Activated CD4-positive, alpha-beta T cell treated with anti-CD3 and anti-CD28 coated beads, Interleukin-2, amount 50 U/mL, for 48 hours (primary cell): ENCODE measurements around the gene POU4F1.

Experiments
- DNase-seq, 2 experiments: peaks; one replicate each; pipeline ENCODE4 v3.0.0-alpha.2; 2020

Gene POU4F1

DNA sequence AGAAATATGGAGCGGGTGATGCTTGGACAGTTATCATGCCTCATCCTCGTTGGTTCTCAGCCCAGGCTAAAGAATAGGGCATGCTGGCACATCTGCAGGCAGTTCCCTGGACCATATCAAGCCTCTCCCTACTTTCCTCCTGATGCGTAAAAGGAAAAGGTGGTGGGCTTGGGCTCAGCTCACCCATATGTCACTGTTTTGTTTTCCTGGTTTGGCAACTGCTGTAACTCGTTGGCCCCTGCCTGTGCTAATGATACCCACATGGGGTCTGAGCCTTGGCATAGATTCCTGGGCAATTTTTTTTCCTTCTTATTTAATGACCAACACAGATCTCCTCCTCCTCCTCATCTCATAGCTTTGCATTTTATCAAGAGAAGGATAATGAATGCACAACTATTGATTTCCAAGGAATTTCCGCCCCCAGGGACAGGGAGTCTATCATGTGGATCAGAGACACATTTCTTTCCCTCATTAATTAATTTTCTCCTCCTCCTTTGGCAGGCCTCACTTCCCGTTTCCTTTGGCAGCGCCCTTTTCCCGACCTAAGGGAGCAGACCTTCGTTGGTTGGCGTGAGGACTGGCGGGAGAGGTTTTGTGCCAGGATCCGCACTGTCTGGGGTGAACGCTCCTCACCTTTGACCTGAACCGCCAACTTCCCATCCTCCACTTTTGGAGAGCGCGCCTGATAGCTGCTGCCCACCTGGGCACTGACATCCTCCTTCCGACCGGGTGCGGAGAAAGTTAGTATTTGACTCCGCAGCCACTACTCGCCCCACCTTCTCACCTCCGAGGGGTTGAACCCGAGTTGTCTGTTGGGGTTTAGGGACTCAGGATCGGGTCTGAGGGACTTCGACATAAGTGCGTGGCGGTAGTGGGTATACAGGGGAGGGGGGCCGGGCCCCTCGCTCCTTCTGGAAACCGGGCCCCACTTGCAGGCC, 3.4 kb upstream of the POU4F1 start:
- no peak for DNase-seq

DNA sequence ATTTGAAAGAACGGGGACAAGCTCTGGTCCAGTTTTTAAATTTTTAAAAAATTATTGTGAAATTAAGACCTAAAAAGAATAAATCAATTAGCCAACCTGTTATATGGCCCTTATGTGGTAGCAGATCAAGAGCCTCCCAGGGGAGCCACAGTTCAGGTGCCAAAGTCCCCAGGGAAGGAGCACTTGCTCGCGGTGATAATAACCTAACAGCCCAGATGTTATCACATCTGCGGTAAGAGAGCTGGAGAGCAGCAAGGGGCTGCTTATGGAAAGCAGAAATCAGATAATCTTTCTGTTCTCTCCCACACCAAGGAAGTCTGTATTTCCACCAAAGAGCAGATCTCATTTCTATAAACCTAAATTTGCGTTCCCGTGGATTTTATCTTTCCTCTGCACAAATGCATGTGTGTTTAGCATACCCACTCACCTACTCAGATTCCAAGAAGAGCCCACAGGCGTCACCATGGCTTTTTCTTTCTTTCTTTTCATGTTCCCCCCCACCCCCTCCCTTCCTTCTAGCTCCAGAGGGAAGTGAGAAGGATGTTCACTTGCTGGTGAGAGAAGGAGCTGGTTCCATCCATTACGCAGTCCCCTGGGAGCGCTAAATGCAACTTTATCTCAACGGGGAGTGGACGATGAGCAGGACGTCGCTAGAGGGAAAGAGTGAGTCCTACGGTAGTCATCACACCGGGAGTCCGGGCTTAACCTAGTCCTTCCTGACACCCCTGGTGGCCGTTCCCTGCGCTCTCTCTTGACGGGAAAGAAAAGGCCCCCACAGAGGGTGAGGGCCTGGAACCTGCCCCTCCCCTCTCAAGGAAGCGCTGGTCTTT, 1.6 kb upstream of the POU4F1 start:
- DNase-seq: no peak

- no peak for DNase-seq
Measured at GRCh38 chr13:78602561-78603239, 652 bp downstream of the POU4F1 start.

DNA sequence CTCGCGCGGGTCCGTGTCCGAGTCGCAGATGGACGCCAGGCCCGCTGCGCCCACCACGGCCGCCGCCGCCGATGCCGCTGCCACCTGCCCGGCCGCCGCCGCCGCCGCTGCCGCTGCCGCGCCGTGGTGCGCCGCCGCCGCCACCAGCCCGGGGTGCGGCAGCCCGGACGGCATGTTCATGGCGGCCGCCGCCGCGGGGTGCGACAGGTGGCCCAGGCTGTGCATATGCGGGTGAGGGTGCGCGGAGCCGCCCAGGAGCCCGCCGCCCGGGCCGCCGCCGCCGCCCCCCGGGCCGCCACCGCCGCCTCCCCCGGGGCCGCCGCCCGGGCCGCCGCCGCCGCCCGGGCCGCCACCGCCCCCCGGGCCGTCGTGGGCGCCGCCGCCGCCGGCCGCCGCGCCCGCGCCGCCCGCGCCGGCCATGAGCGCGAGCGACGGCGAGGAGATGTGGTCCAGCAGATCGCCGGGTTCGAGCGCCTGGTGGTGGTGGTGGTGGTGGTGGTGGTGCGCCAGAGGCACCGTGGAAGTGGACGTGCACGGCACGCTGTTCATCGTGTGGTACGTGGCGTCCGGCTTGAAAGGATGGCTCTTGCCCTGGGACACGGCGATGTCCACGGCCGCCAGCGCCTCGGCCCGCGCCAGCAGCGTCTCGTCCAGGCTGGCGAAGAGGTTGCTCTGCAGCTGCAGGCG, 1.3 kb downstream of the POU4F1 start:
- no peak for DNase-seq

GRCh38 chr13:78601124-78601873, 2.1 kb downstream of the POU4F1 start:
- DNase-seq: no peak

DNA sequence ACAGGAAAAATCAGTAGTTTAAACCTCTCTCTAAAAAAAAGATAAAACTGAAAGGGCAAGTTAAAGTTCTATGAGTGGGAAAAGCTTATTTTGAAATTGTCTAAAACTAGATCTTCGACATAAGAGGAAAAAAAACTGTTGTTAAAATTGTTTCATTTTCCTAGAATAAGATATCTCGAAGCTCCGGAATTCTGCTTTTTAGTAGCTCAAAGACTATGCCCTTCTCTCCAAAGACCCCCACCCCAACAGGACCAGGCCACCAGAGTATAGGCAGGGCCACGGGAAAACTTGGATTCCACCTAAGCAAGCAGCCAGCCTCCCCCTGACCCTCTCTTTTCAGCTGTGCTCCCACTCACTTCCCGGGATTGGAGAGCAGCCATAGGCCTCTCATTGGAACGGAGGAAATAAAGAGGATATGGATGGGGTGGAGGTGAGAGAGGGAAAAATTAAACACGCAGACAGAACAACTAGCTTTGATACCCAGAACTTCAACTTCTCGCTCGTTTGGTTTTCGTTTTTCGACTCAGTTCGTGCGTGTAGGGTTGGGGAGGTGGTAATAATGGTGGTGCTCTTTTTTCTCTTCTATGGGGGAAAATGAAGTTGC, 3.0 kb downstream of the POU4F1 start:
- no peak for DNase-seq

GRCh38 chr13:78599645-78600279, 3.6 kb downstream of the POU4F1 start:
- no peak for DNase-seq

DNA sequence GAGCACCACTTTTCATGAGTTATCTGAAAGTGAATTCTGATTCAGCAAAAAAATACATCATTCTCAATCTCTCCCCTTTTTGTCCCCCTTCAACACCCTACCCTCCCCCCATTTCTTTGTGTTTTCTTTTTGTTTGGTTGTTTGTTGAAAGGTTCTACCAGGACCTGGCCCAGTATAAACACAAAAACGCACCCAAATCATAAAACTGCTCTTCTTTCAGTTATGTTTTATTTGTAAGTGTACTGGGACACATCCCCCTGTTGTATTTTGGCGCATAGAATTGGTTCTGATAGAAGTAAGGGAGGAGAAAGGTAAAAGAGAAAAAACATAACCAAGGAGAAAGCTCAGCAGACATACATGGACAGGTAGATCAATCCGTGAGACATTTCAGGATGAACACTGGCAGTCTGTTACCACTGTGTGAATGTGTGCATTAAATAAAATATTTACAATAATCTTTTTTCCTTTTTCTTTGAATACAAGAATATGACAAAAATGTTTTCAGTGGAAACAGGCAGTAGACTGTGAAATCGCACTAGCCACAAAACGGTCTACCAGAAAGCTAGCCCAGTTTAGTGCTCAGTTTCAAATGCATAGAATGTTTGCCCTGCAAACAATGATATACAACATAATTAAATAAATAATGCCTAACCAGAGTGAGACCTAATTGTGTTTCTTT, 4.2 kb downstream of the POU4F1 start:
- DNase-seq: no peak

- no peak for DNase-seq
Measured at GRCh38 chr13:78598116-78598781, 5.1 kb downstream of the POU4F1 start.

DNA sequence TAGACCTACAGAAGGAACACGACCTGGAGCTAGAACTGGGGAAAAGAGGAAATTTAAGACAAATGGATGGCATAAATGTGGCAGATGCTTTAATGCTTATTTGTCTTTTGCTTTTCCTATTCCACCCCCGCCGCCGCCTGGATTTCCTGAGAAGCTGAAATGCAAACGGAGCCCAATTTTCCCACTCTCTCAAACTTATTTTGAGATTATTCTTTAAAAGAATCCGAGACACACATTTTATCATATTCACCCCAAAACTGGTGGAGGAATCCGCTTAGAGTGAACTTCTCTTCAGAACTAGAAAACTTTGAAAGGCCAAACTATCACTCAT, 5.8 kb downstream of the POU4F1 start:
- no peak for DNase-seq

DNA sequence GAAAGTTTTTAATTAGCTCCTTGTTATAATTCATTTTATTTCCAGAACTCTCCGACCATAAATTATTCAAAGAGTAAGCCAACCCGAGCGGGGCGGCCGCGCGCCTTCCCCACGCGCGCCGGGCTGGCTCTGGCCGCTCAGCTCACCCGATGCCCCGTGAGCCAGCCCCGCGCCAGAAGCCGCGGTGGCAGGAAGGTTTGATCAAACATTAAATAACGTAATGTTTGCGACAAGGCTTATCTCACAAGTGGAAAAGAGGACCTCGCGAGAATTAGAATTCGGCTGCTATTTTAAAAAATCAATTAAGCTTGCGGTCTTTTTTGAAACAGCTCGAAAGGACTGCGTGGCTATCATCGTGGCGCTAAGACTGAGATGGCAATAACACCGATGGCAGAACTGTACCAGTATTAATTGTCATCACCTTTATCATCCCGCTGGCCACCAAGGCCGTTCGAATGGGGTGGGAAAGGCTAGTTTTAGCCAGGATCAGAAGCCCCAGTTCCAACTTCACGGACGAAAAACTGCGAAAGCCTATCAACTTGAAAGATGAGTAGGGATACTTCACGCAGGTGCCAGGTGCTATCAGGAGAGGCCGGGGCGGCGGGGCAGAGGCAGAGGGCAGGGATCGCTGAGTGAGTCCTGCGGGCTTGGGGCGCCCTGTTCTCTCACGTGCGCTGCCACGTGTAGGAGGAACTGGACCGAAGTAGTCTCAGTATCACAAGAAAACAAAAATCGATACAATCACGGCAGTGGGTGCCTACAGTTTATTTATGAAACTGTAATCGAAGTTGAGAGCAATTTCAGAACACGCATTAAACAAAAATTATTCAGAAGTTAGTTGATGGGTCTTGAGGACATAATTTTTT, 6.4 kb downstream of the POU4F1 start:
- DNase-seq: no peak

- no peak for DNase-seq
Measured at GRCh38 chr13:78596399-78596735, 7.0 kb downstream of the POU4F1 start.

- DNase-seq: no peak
Measured at GRCh38 chr13:78595495-78596398, 7.6 kb downstream of the POU4F1 start.

DNA sequence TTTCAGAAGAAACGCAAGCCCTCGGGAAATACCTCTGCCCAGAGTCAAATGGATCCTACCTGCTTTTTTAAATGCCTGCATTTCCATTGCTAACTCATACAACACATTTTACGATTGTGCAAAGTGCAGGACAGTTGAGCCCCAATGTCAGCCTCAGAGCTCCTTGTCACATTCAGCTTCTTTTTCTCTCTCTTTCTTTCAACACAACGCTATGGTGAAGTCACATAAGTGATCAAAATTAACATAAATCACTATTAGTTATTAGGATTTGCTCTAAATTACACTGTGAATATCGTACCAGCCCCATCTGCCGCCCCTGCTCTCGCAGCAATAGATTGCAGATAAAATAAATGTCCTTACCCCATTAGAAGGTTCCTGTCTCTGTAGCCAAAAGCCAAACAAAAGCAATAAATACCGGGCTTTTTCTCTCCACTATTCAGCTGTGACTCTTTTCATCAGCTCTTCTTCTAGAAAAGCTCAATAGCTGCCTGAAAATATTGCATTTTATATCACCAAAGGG, 8.8 kb downstream of the POU4F1 start:
- no peak for DNase-seq

- DNase-seq: no peak
Measured at GRCh38 chr13:78593652-78594455, 9.5 kb downstream of the POU4F1 start.

GRCh38 chr13:78593129-78593528, 10.2 kb downstream of the POU4F1 start:
- no peak for DNase-seq

DNA sequence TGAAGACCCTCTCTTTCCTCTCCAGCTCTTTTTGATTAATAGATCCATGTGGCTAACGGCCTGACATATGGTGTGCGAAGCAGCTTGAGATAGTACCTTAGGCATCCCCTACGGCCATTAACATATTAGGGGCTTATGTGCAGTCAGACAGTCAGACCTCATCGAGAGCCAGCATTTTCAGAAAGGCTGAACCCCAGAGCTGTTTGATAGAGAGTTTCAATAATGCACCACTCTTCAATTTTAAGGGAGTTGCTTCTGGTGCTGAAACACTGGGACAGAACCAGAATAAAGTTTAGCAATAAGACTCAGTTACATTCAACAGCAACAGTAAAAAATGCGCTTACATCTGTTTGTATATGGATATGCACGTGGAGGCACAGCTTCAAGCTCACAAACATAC, 10.8 kb downstream of the POU4F1 start:
- no peak for DNase-seq
